ENCODE results near the gene PCDHA1.

The PCDHA1 gene

GRCh38 chr5:140988608-140989007 lies 202.7 kb downstream of the PCDHA1 start:
- H3K4me3 ChIP-seq (replicated peaks; ENCODE audit: low read depth, low read length), result no peak overlapping the region
- no peak for TF ChIP-seq CTCF (IDR thresholded peaks at IDR 0.05; ENCODE audit: insufficient read depth, low read length, poor library complexity, severe bottlenecking)
- H3K27me3 ChIP-seq (replicated peaks; ENCODE audit: control insufficient read depth, insufficient read depth, low read length), result no peaks in the 10 kb centered on the region
- H3K36me3 ChIP-seq (ENCODE audit: control insufficient read depth, insufficient read depth, low read length), result no peaks in the 10 kb centered on the region
- DNase-seq (ENCODE audit: extremely low read depth, insufficient read length), result no peak

GRCh38 chr5:140989254-140990020 lies 203.5 kb downstream of the PCDHA1 start:
- Histone ChIP-seq H3K36me3 (ENCODE audit: control insufficient read depth, insufficient read depth, low read length) (no peaks in the 10 kb centered on the region), H3K27me3 (replicated peaks; ENCODE audit: control insufficient read depth, insufficient read depth, low read length) (no peaks in the 10 kb centered on the region), H3K4me3 (replicated peaks; ENCODE audit: low read depth, low read length) (no peak overlapping the region)
- no peak for DNase-seq (ENCODE audit: extremely low read depth, insufficient read length)
- TF ChIP-seq CTCF (IDR thresholded peaks at IDR 0.05; ENCODE audit: insufficient read depth, low read length, poor library complexity, severe bottlenecking), result no peak

GRCh38 chr5:140992828-140993227 lies 206.9 kb downstream of the PCDHA1 start:
- H3K4me3 ChIP-seq (replicated peaks; ENCODE audit: low read depth, low read length), result no peak overlapping the region
- no peaks in the 10 kb centered on the region for H3K36me3 ChIP-seq (ENCODE audit: control insufficient read depth, insufficient read depth, low read length)
- no peak for TF ChIP-seq CTCF (IDR thresholded peaks at IDR 0.05; ENCODE audit: insufficient read depth, low read length, poor library complexity, severe bottlenecking)
- no peaks in the 10 kb centered on the region for H3K27me3 ChIP-seq (replicated peaks; ENCODE audit: control insufficient read depth, insufficient read depth, low read length)
- no peak for DNase-seq (ENCODE audit: extremely low read depth, insufficient read length)

GRCh38 chr5:140996060-140996459 lies 210.1 kb downstream of the PCDHA1 start:
- no peak for TF ChIP-seq CTCF (IDR thresholded peaks at IDR 0.05; ENCODE audit: insufficient read depth, low read length, poor library complexity, severe bottlenecking)
- H3K27me3 ChIP-seq (replicated peaks; ENCODE audit: control insufficient read depth, insufficient read depth, low read length), result no peaks in the 10 kb centered on the region
- no peak for DNase-seq (ENCODE audit: extremely low read depth, insufficient read length)

GRCh38 chr5:140998921-140999410 lies 213.0 kb downstream of the PCDHA1 start:
- TF ChIP-seq CTCF (IDR thresholded peaks at IDR 0.05; ENCODE audit: insufficient read depth, low read length, poor library complexity, severe bottlenecking), result no peak

More at GRCh38 chr5:140996060-140996459, 210.1 kb downstream of the PCDHA1 start:
- Histone ChIP-seq H3K36me3 (ENCODE audit: control insufficient read depth, insufficient read depth, low read length) (no peaks in the 10 kb centered on the region), H3K4me3 (replicated peaks; ENCODE audit: low read depth, low read length) (no peak overlapping the region)

More at GRCh38 chr5:140998921-140999410, 213.0 kb downstream of the PCDHA1 start:
- H3K27me3 ChIP-seq (replicated peaks; ENCODE audit: control insufficient read depth, insufficient read depth, low read length), result no peaks in the 10 kb centered on the region
- no peaks in the 10 kb centered on the region for H3K36me3 ChIP-seq (ENCODE audit: control insufficient read depth, insufficient read depth, low read length)
- DNase-seq (ENCODE audit: extremely low read depth, insufficient read length), result no peak
- H3K4me3 ChIP-seq (replicated peaks; ENCODE audit: low read depth, low read length), result no peak overlapping the region

Data from GM06990 (cell line).